BE2C (cell line): ENCODE data around the gene CD8A.

Experiments
- DNase-seq: peaks from one replicate; pipeline ENCODE4 v3.0.0-alpha.2; 2020
- H3K27me3 ChIP-seq: fragments of 250-450 bp; sonication (Bioruptor Pico); 2 replicates; pipeline ENCODE4 v1.5.1; 2020; ENCODE audit warnings: mild to moderate bottlenecking
- H3K36me3 ChIP-seq: fragments of 250-450 bp; sonication (Bioruptor Pico); 2 replicates; pipeline ENCODE4 v1.5.1; 2020; ENCODE audit warnings: mild to moderate bottlenecking
- H3K4me1 ChIP-seq: fragments of 250-450 bp; sonication (Bioruptor Pico); 2 replicates; pipeline ENCODE4 v1.5.1; 2020
- H3K4me3 ChIP-seq: 2 replicates; pipeline ENCODE4 v1.5.1; 2011; ENCODE audit warnings: low read depth, low read length
- H3K9me3 ChIP-seq: fragments of 250-450 bp; sonication (Bioruptor Pico); 2 replicates; pipeline ENCODE4 v1.5.1; 2020
- CTCF ChIP-seq: IDR thresholded peaks from 2 replicates; pipeline ENCODE4 v1.5.1; 2012; ENCODE audit warnings: mild to moderate bottlenecking, low read depth, low read length

The CD8A gene

GRCh38 chr2:86794861-86795260, 4.1 kb upstream of the CD8A start:
- H3K27me3 ChIP-seq: peaks cover 21% of the 10 kb centered on the region
- TF ChIP-seq CTCF: no peak
- no peak for DNase-seq
- H3K4me1 ChIP-seq: no peaks in the 10 kb centered on the region
- H3K36me3 ChIP-seq: no peaks in the 10 kb centered on the region
- no peaks in the 10 kb centered on the region for H3K9me3 ChIP-seq
- H3K4me3 ChIP-seq: no peak overlapping the region

GRCh38 chr2:86793752-86794151, 3.0 kb upstream of the CD8A start:
- H3K36me3 ChIP-seq: no peaks in the 10 kb centered on the region
- H3K9me3 ChIP-seq: no peaks in the 10 kb centered on the region
- no peak for TF ChIP-seq CTCF
- DNase-seq: no peak
- H3K4me3 ChIP-seq: no peak overlapping the region
- H3K4me1 ChIP-seq: no peaks in the 10 kb centered on the region
- H3K27me3 ChIP-seq: peaks cover 32% of the 10 kb centered on the region

GRCh38 chr2:86791573-86791972, 860 bp upstream of the CD8A start:
- no peak for DNase-seq
- Histone ChIP-seq H3K9me3 (no peaks in the 10 kb centered on the region), H3K27me3 (peaks cover 34% of the 10 kb centered on the region), H3K4me3 (no peak overlapping the region), H3K36me3 (no peaks in the 10 kb centered on the region), H3K4me1 (no peaks in the 10 kb centered on the region)
- TF ChIP-seq CTCF: no peak

GRCh38 chr2:86790134-86790675, 508 bp downstream of the CD8A start:
- TF ChIP-seq CTCF: no peak
- Histone ChIP-seq H3K4me3 (no peak overlapping the region), H3K9me3 (no peaks in the 10 kb centered on the region), H3K36me3 (no peaks in the 10 kb centered on the region), H3K4me1 (no peaks in the 10 kb centered on the region), H3K27me3 (peaks cover 34% of the 10 kb centered on the region)
- DNase-seq: no peak

- DNase-seq: no peak
- Histone ChIP-seq H3K9me3 (no peaks in the 10 kb centered on the region), H3K27me3 (peaks cover 34% of the 10 kb centered on the region), H3K36me3 (no peaks in the 10 kb centered on the region), H3K4me1 (no peaks in the 10 kb centered on the region), H3K4me3 (no peak overlapping the region)
- TF ChIP-seq CTCF: no peak
Measured at GRCh38 chr2:86789687-86790133, 1.0 kb downstream of the CD8A start.

- peaks cover 34% of the 10 kb centered on the region for H3K27me3 ChIP-seq
- H3K36me3 ChIP-seq: no peaks in the 10 kb centered on the region
- TF ChIP-seq CTCF: no peak
- no peak overlapping the region for H3K4me3 ChIP-seq
- DNase-seq: no peak
- no peaks in the 10 kb centered on the region for H3K9me3 ChIP-seq
- no peaks in the 10 kb centered on the region for H3K4me1 ChIP-seq
Measured at GRCh38 chr2:86788881-86789686, 1.6 kb downstream of the CD8A start.
